Measurements from ENCODE around the gene EZH1. TPM values are rescaled to one million over a fixed set of nuclear protein-coding genes. Genes with fewer than 3 reads are reported as not detected.
A peak's percentile ranks its signal among the peaks of the same experiment; 100 is the strongest.
"Not testable (repeated sequence)": the region's sequence is repeated elsewhere in the genome, so short reads cannot be mapped to it uniquely, and the experiment has no call there.

The EZH1 gene
- polyA plus RNA-seq, 3 donors: 37.9 to 65.1 (median 41.3) TPM

- no peak for DNase-seq (ENCODE audit: extremely low read depth in 1 of 11, low read depth in 9 of 11, low spot score in 4 of 11)
Observed at GRCh38 chr17:42775534-42776098, 30.8 kb upstream of the EZH1 start.

- DNase-seq (ENCODE audit: extremely low read depth in 1 of 11, low read depth in 9 of 11, low spot score in 4 of 11): no peak
Observed at GRCh38 chr17:42774066-42774745, 29.4 kb upstream of the EZH1 start.

GRCh38 chr17:42773290-42774035 lies 28.6 kb upstream of the EZH1 start, which contains the start of gene VPS25:
VPS25 (plus strand) TSS chr17:42773449; CDS start chr17:42773476, 27 bp downstream.
- peak in 7 of 11 donors; percentile 56 to 80 (median 72) for DNase-seq (ENCODE audit: extremely low read depth in 1 of 11, low read depth in 9 of 11, low spot score in 4 of 11)

GRCh38 chr17:42772945-42773289 lies 28.1 kb upstream of the EZH1 start:
- no peak for DNase-seq (ENCODE audit: extremely low read depth in 1 of 11, low read depth in 9 of 11, low spot score in 4 of 11)

- DNase-seq (ENCODE audit: extremely low read depth in 1 of 11, low read depth in 9 of 11, low spot score in 4 of 11): not testable (repeated sequence)
Observed at GRCh38 chr17:42769964-42770363, 25.1 kb upstream of the EZH1 start.

- not testable (repeated sequence) for DNase-seq (ENCODE audit: extremely low read depth in 1 of 11, low read depth in 9 of 11, low spot score in 4 of 11)
Observed at GRCh38 chr17:42768006-42768405, 23.2 kb upstream of the EZH1 start.

- DNase-seq (ENCODE audit: extremely low read depth in 1 of 11, low read depth in 9 of 11, low spot score in 4 of 11): no peak
Observed at GRCh38 chr17:42767512-42767911, 22.7 kb upstream of the EZH1 start.

GRCh38 chr17:42766124-42766523 lies 21.3 kb upstream of the EZH1 start:
- DNase-seq (ENCODE audit: extremely low read depth in 1 of 11, low read depth in 9 of 11, low spot score in 4 of 11): no peak

GRCh38 chr17:42761638-42762037 lies 16.8 kb upstream of the EZH1 start:
- no peak for DNase-seq (ENCODE audit: extremely low read depth in 1 of 11, low read depth in 9 of 11, low spot score in 4 of 11)

GRCh38 chr17:42760652-42761581 lies 16.1 kb upstream of the EZH1 start, which contains the start of gene RAMP2:
RAMP2 (plus strand) TSS chr17:42761227; CDS start chr17:42761262, 35 bp downstream.
- no peak for DNase-seq (ENCODE audit: extremely low read depth in 1 of 11, low read depth in 9 of 11, low spot score in 4 of 11)

- no peak for DNase-seq (ENCODE audit: extremely low read depth in 1 of 11, low read depth in 9 of 11, low spot score in 4 of 11)
Observed at GRCh38 chr17:42759982-42760651, 15.3 kb upstream of the EZH1 start.

GRCh38 chr17:42754782-42755181 lies 9.9 kb upstream of the EZH1 start:
- DNase-seq (ENCODE audit: extremely low read depth in 1 of 11, low read depth in 9 of 11, low spot score in 4 of 11): no peak

GRCh38 chr17:42751628-42752027 lies 6.8 kb upstream of the EZH1 start:
- DNase-seq (ENCODE audit: extremely low read depth in 1 of 11, low read depth in 9 of 11, low spot score in 4 of 11): no peak

- no peak for DNase-seq (ENCODE audit: extremely low read depth in 1 of 11, low read depth in 9 of 11, low spot score in 4 of 11)
Observed at GRCh38 chr17:42750739-42751344, 6.0 kb upstream of the EZH1 start.

- DNase-seq (ENCODE audit: extremely low read depth in 1 of 11, low read depth in 9 of 11, low spot score in 4 of 11): no peak
Observed at GRCh38 chr17:42748908-42749798, 4.3 kb upstream of the EZH1 start.

GRCh38 chr17:42748202-42748907 lies 3.5 kb upstream of the EZH1 start:
- DNase-seq (ENCODE audit: extremely low read depth in 1 of 11, low read depth in 9 of 11, low spot score in 4 of 11): no peak
